ENCODE results near the gene LAD1.
A peak's percentile ranks its signal among the peaks of the same experiment; 100 is the strongest.

LAD1 gene, protein sequence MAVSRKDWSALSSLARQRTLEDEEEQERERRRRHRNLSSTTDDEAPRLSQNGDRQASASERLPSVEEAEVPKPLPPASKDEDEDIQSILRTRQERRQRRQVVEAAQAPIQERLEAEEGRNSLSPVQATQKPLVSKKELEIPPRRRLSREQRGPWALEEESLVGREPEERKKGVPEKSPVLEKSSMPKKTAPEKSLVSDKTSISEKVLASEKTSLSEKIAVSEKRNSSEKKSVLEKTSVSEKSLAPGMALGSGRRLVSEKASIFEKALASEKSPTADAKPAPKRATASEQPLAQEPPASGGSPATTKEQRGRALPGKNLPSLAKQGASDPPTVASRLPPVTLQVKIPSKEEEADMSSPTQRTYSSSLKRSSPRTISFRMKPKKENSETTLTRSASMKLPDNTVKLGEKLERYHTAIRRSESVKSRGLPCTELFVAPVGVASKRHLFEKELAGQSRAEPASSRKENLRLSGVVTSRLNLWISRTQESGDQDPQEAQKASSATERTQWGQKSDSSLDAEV

DNA sequence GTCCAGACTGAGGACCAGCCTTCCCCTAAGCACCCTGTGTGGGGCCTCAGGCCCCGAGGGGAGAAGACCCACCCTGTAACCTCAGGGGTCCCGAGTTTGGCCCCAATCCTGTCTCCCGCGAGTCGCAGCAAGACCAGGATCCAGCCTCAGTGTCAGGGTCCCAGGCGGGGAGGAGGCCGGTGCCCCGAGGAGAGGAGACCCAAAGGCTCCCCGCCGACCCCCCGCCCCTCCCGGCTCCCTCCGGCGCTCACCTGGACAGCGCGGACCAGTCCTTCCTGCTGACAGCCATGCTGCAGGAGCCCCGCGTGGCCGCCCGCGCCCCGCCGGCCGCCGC is at the start of gene LAD1:
Gene LAD1, minus strand, starts transcription at position 307 of the 334 bp plus-strand sequence. Its CDS starts 18 bp downstream, at position 289.
- no peak for DNase-seq

DNA sequence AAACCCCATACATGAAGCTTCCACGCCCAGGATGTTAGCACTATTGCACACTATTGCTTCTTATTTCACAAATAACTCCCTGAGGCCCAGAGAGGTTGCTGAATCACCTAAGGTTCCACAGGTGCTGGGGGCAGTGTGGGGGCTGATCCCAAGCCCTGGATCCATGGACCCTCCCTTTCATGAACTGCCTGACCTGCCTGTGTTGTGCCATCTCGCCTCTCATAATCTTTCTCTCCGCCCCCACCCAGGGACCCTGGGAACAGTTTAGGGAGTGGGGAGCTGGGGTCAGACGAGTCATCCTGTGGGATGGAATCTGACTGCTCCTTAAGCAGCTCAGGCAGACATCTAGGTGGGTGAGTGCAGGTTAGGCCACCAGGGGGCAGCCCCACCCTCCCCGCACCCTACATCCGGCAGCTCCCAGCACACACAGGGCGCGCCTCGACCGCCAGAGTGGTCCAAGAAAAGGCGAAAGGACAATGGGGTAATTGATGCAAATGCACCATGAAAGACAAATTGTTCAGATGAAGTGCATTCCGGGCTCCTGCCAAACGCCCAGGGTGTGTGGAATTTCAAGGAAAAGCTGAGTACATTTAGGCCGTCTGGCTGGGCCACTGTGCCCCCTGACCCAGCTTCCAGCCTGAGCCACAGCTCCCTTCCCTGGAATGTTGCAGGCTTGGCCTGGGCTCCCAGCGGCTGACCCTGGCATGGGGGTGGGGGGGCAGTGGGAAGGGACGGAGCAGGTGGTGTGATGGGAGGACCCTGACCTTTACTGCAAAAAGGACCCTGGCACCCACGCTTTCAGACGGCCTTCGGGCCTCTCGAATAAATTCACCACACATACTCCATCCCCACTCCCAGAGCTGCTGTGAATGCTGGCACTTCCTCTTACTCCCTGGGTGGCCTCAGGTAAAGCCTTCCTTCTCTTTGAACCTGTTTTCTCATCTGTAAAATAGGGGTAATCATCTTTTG is 49.1 kb upstream of the LAD1 start:
- DNase-seq: peak; percentile 42

DNA sequence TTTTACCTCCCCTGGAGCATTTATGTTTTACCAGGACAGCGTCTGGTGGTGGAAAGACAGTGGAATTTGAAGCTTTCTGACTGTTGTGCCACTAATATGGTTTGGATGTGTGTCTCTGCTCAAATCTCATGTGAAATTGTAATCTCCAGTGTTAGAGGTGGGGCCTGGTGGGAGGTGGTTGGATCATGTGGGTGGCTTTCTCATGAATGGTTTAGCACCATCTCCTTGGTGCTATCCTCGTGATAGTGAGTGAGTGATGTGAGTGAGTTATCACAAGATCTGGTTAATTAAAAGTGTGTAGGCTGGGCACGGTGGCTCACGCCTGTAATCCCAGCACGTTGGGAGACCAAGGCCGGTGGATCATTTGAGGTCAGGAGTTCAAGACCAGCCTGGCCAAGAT is 46.2 kb upstream of the LAD1 start:
- no peak for DNase-seq

DNA sequence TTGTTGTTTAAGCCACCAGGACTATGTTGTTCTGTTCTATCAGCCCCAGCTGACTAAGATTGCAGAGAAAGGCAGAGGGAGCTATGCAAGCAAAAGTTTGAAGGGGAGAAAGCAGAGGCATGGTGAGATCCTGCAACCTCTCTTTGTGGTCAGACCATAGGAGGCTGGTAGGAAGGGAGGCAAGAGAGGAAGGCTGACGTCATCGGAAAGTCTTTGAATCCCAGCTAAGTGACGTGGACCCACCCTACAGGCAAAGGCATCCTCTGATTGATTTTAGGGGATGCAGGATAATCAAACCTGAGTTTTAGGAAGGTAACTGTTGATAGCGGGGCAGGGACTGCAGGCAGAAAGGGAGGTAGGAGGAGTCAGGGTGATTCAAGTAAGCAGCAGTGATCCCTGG is 45.7 kb upstream of the LAD1 start:
- DNase-seq: no peak

DNA sequence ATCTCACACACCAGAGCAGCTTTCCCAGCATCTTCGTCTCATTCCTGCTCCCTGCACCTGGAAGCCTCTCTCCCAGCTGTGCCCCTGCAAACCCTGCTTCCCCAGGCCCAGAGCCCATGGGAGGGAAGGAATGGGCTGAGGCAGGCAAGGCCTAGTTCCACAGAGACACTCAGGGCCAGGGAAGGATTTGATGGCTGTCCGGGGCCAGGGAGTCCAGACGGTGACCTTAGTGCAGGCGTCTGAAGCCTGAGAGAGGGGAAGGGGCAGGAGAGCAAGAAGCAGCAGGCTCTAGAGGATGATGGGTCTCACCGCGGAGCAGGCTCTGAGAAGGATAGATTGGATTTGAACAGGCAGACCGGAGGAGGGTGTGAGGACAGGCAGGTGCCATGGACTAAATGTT is 44.6 kb upstream of the LAD1 start:
- no peak for DNase-seq

DNA sequence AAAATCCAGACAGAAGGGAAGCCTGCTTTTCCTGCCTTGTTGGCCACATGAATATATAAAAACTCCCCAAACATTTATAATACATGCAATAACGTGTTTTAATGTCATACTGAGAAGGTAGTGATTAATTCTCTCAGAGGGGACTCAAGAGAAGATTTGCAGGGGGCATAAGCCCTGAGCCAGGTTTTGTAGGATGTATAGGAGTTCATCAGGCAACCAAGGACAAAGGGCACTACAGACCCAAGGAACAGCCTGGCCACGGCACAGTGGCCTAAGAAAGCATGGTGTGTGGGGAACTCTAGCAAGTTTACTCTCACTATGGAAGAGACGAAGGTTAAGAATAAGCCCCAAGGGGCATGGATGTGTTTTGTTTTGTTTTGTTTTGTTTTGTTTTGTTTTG is 37.8 kb upstream of the LAD1 start:
- no peak for DNase-seq

DNA sequence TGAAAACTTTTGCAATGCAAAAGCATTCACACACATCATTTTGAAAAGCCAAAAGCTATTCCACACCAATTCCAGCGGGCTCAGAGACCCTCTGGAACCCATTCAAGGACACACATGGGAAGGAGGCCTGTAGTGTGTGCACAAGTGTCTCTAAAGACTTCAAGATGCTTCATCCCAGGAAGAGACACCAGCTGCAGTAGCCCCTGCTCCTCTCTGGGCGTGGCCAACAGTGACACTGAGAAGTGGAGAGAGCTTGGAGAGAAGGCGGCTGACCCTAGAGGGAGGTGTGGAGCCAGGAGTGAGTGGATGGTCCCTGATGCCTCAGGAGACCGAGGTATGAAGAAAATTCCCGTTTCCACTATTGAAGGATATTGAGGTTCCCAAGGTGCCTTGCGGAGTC is 37.3 kb upstream of the LAD1 start:
- DNase-seq: no peak

DNA sequence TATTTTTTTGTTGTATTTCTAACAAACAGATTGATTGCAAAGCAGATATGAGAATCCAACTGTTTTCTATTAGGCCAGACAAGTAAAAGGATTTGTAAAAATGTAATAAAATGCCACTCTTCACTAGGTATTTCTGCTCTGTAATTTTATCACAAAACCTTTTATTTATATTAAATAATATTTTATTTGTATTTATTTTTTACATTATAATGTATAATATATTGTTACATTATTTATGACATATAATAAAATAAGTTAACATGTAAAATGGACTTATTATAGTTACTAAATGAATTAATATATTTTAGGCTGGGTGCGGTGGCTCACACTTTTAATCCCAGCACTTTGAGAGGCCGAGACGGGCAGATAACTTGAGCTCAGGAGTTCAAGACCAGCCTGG is 35.1 kb upstream of the LAD1 start:
- DNase-seq: no peak

DNA sequence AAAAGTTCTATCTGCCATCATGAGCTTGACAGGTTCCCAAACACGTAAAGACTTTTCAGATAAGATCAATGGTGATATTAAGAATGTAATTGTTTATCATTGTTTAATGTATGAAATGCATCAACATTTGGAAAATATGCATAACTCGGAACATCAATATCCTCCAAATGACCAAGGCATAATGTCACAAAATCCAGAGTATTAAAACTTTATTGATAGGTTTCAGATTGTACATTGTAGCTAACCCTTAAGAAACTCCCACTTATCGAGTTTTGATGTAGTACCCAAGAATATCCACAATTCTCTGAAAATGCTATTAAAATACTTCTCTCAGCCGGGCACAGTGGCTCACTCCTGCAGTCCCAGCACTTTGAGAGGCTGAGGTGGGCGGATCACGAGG is 34.5 kb upstream of the LAD1 start:
- no peak for DNase-seq

DNA sequence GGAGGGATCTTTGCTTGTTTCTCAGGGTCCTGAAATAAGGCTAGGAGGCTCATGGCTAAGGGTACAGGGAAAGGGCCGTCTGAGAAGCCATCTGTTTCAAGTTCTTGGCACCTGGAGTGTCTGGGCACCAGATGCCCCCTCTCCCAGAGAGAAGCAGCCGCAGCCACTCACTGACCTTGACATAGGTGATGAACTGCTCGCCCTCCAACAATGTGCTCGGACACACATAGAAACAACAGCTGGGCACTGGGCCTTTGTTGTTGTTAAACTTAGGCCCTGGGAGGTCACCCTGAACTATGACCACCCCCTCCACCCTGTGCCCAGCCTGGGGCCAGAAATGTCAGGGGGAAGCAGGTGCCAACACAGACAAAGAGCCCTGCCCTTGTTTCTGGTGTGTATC is 31.7 kb upstream of the LAD1 start:
- no peak for DNase-seq

DNA sequence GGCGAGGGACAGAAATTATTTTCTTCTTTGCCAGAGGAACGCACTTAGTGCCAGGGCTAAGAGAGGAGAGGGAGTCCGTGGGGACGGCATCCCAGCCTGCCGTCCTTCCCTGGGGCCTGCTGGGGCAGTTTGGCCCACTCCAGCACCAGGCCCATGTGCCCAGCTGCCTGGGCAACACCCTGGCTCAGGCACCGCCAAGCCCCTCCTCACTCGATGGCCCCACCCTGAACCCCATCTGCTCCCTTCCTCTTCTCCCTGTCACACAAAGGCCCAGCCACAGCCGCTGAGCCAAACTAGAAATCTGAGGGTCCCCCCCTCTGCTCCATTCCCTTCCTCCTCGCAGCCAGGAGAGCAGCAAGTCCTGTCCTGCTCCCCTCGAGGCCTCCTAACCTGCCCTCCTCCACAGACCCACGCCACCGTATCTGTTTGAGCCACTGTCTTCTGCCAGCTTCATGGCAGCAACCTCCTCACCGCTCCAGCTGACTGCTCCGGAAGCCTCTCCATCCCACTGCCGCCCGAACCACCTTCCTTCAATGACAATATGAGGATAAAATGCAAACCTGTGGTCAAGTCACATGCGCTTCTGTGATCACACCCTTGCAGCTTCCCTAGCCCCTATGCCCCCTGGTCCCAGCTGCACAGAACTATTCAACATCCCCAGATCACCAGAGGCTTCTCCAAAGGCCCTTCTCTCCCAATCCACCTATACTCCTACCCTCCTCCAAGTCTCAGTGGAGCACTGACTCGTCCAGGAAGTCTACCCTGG is 30.8 kb upstream of the LAD1 start:
- DNase-seq: no peak

DNA sequence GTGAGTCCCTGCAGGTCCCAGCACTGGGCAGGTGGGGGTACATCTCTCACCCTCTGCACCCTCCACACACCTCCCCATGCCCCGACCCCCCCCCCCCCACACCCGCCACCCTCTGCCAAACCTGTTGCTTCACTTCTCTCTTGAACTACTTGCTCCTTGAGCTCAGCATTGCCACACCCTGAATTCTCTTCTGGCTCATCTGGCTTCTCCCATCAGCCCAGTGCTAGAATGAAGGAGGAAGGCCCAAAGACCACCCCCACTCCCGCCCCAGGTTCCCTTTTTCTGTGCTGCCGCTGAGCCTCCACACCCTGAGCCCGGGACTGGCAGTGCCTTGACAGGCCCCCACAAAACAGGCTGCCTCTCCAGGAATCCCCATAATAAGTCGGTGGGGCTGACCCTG is 28.8 kb upstream of the LAD1 start:
- DNase-seq: no peak

DNA sequence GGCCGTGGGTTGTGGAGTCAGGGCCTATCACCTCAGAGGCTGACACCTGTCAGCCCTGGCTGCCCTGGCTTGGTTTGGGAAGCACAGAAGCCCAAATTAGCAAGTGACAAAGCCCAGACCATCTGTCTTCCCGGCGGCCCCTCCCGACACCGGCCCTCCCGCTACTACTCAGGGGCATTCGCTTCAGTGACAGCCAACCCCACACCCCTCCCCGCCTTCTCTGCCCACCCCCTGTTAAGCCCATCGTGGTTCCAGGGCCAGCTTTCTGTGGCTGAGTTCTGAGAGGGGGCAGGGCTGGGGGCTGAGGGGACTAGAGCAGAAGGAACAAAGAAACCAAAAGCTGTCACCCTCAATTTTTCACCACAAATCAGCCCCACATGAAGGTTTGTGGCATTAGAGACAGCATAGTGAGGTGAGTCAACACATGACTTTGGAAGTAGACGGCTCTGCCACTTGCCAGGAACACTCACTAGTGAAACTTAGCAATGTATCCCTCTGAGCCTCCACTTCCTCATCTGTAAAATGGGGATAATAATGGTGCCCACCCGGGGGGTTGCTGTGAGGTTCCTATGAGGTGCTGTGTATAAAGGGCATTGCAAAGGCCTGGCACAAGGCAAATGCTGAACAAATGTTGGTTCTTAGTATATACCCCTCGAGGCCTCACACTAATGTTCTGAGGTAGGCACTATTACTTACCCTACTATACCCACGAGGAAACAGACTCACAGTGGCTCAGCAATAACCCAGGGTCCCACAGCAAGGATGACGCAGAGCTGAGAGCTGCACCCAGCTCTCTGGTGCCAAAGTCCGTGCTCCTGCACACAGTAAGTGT is 27.6 kb upstream of the LAD1 start:
- DNase-seq: no peak

DNA sequence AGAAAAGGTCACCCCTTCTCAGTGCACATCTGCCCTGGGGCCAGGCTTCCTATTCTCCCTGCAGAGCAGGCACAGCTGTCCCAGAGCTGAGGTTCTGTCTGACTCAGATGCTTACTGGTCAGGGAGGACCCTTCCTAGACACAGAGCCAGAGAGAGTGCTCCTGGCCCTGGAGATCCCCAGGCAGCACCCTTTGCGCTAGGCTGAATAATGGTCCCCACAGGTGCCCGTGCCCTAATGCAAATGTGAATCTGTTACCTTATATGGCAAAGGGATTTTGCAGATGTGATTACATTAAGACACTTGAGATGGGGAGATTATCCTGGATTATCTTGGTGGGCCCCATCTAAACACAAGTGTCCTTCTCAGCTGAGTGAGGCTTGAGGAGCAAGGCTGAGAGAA is 25.0 kb upstream of the LAD1 start:
- no peak for DNase-seq

DNA sequence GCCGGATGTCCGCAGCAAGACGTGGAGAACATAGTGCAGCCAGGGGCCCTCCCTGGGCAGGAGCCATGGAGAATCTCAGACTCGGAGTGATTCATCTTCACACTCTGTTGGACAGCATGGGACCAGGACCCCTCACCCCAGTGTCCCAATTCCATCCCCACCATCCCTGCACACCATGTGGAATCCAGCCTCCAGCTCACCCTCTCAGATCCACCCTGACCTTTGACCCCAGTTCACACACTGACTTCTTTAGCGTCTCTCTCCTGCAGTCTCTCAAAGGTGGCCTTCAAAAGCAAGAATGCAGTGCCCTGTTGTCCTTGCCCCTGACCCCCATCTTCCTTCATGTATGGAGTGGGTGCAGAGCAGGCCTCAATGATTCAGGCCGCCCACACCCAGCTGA is 24.5 kb upstream of the LAD1 start:
- DNase-seq: no peak

DNA sequence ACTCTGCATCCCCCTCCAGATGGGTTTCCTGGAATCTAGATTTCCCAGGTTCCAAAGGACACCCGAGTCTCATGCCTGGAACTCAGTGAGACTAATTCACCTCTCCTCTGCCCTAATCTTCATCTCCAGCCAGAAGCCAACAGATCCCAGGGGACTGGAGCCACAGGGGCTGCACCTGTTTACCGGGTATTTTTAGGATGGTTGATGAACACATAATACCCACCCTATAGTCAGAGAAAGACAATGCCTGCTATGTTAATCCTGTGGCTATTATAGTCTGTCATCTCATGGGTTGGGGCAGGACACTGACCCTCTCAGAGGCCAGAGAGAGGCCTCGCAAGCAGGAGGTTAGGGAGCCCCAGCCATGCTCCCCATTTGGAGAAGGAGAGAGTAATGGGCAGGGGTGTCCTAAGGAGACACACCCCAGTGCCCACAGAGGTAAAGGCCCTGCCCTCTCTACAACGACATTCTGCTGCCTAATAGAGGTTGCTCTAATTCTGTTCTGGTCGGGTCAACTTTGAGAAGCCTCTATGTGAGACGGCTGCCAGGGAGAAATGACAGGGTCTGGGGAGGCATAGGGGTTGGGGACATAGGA is 23.4 kb upstream of the LAD1 start:
- DNase-seq: no peak

DNA sequence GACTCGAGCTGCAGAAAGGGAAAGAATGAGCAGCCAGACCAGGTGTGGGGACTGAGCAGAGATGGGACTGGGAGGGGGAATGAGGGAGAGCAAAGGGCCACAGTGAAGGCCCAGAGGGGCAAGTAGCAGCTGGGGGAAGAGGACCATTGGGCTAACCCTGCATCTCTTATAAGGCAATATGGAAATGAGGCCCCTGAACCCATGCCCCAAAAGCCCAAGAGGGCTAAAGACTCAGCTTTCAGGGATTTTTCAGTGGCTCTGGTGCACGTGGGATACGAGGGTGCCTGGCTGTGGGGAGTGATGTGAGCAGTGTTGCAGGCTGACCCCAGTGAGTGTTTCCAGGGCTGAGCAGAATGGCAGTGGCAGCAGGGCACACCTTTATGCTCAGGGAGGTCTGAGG is 22.9 kb upstream of the LAD1 start:
- no peak for DNase-seq

DNA sequence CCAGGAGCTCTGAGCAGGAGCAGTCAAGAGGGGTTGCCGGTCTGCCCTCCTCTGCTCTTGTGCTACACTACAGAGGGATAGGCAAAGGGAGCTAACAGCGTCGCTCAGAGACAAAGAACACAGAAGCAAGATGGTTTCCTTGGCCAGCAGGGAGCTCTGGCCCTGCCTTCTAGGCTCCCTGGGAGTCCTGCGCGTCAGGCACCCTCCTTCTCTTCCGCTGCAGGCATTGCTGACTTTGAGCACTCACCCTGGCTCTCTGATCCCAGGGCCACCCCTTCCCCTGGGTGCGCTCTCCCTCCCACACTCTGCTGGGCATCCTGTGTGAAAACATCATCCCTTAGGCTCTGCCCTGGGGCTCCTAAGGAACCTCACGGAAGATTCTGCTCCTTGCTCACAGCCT is 21.9 kb upstream of the LAD1 start:
- no peak for DNase-seq

DNA sequence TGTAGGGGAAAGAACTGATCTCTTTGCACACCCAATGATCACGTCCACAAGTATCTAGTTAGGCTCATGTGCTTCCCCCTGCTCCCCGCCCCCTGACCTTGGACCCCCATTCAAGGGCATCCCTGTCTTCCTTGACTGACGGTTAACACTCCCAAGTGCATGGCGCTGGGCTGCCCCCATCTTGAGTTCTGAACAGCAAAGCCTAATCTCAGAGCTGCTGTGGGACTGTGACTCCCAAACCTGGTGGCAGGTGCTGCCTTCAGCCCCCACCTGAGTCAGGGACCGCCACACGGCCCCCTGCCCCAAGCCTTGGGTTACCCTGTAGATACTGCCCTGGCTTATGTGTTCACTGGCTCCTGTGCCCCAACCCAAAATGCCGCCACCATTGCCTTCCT is 21.5 kb upstream of the LAD1 start:
- DNase-seq: no peak

DNA sequence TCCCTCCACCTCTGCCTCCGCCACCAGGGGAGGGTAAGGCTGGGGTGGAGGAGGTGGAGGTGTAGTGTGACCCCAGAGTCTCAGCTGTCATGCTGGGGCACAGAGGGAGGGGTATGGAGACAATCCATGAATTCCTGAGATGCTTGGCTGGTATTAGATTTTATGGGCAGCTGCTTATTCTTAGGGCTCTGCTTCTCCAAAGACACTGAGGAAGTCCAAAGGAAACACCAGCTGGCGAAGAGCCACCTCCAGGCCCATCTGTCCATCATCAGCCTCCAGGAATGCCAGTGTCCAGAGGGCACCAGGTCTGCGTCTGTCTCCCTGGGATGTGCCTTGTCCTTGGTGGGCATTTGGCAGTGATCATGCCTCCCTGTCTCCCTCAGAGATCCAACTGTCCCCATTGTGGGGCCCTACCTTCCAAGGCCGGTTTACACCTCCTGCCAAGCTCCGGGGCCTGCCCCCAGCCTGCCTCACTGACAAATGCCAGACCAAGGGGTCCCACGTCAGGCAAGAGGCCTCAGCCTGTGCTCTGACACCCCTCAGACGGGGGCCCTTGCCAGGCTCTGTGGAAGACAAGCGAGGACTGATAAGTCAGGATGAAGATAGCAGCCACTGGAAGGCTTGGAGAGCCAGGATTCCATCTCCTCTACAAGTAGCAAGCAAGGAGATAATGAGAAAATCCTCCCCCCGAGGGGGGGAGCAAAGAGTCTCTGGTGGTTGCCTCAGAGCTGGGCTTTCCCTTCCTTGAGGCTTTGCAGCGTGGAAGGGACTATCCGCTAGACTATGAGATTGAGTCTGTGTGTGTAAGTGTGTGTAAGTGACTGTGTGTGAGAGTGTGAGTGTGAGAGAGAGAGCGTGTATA is 20.9 kb upstream of the LAD1 start:
- DNase-seq: no peak

DNA sequence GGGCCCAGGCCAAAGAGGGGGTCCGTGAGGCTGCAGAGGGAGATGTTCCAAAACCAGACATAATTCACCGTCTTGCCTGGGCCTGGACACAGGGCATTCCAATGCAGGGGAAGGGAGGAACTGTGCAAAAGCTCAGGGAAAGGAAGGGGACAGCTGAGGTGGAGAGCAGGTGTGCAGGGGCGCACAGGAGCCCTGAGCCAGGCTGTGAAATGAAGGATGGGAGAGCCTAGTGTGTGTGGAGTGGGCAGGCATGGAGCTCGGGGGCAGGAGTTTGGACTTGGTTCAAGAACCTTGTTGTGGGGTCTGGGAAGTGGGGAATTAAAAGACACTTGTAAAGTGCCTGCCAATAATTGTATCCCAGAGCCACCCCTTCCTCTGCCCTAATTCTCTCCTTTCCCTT is 20.1 kb upstream of the LAD1 start:
- no peak for DNase-seq
